Measurements from ENCODE around the gene DGKZ.

The DGKZ gene

DNA sequence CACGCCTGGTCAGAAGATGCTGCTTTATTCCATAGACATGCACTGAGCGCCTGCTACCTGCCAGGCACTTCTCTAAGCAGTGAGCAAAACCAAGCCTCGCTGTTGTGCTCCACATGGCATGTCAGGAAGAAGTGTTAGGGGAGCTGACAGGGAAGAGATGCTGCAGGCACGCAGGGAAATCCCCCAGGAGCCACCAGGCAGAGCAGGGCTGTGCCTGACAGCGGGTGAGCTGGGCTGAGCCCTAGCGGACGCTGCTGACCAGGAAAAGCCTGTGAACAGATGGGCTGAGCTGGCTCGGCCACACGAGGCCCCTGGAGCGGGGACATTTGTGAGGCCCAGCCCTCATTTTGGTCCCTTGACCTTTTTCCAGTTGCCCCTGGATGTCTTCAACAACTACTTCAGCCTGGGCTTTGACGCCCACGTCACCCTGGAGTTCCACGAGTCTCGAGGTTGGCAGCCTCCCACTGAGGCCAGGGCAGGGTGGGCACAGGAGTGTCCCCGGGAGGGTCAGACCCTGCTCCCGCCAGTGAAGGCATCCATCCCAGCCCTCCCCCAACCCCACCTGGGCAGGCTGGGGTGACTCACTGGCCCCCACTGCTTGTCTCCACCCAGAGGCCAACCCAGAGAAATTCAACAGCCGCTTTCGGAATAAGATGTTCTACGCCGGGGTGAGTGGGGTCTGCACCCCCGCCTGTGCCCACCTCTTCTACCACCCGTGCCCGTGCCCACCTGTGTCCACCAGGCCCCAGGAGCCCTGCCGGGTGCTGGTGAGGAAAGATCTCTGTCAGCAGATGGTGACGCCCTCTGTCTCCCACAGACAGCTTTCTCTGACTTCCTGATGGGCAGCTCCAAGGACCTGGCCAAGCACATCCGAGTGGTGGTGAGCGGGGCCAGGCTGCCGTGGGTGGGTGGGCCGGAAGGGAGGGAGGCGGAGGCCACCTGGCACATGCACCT lies 26.8 kb downstream of the DGKZ start:
- Histone ChIP-seq H3K4me3 (ENCODE audit: low read depth, low read length) (no peak overlapping the region), H3K4me2 (ENCODE audit: low read length) (no peak overlapping the region), H3K9me3 (ENCODE audit: control insufficient read depth, low read length) (no peaks in the 10 kb centered on the region), H3K4me1 (no peaks in the 10 kb centered on the region), H3K79me2 (no peaks in the 10 kb centered on the region), H2AFZ (no peak overlapping the region), H3K27me3 (ENCODE audit: control insufficient read depth, insufficient read depth, low read length) (no peaks in the 10 kb centered on the region), H3K9ac (no peak overlapping the region), H3K36me3 (ENCODE audit: control insufficient read depth, insufficient read depth, low read length) (no peaks in the 10 kb centered on the region), H3K27ac (no peak overlapping the region)
- TF ChIP-seq, protein P1, sequence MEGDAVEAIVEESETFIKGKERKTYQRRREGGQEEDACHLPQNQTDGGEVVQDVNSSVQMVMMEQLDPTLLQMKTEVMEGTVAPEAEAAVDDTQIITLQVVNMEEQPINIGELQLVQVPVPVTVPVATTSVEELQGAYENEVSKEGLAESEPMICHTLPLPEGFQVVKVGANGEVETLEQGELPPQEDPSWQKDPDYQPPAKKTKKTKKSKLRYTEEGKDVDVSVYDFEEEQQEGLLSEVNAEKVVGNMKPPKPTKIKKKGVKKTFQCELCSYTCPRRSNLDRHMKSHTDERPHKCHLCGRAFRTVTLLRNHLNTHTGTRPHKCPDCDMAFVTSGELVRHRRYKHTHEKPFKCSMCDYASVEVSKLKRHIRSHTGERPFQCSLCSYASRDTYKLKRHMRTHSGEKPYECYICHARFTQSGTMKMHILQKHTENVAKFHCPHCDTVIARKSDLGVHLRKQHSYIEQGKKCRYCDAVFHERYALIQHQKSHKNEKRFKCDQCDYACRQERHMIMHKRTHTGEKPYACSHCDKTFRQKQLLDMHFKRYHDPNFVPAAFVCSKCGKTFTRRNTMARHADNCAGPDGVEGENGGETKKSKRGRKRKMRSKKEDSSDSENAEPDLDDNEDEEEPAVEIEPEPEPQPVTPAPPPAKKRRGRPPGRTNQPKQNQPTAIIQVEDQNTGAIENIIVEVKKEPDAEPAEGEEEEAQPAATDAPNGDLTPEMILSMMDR (IDR thresholded peaks at IDR 0.05) = no peak

DNA sequence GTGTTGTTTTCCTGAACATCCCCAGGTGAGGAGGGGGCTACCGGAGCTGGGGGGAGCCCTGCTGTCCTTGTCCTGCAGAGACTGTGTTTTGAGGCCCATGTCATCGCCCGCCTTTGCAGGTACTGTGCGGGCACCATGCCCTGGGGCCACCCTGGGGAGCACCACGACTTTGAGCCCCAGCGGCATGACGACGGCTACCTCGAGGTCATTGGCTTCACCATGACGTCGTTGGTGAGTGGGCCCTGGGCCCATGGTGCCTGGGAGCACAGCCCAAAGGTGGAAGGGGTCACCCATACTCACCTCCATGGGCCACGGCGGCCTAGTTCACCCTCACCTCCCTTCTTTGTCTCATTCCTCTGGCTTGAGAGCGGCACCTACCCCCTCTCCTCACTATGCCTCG lies 27.6 kb downstream of the DGKZ start:
- Histone ChIP-seq H3K36me3 (ENCODE audit: control insufficient read depth, insufficient read depth, low read length) (no peaks in the 10 kb centered on the region), H3K9me3 (ENCODE audit: control insufficient read depth, low read length) (no peaks in the 10 kb centered on the region), H3K27me3 (ENCODE audit: control insufficient read depth, insufficient read depth, low read length) (no peaks in the 10 kb centered on the region)

GRCh38 chr11:46375392-46376101 lies 28.3 kb downstream of the DGKZ start:
- Histone ChIP-seq H3K27ac (no peak overlapping the region), H3K27me3 (ENCODE audit: control insufficient read depth, insufficient read depth, low read length) (no peaks in the 10 kb centered on the region), H3K4me3 (ENCODE audit: low read depth, low read length) (no peak overlapping the region), H3K9ac (no peak overlapping the region), H2AFZ (no peak overlapping the region), H3K9me3 (ENCODE audit: control insufficient read depth, low read length) (no peaks in the 10 kb centered on the region), H3K4me2 (ENCODE audit: low read length) (no peak overlapping the region), H3K79me2 (no peaks in the 10 kb centered on the region), H3K36me3 (ENCODE audit: control insufficient read depth, insufficient read depth, low read length) (no peaks in the 10 kb centered on the region), H3K4me1 (no peaks in the 10 kb centered on the region)
- TF ChIP-seq, protein P1 (IDR thresholded peaks at IDR 0.05) = no peak

More for the DNA sequence above, 27.6 kb downstream of the DGKZ start:
- TF ChIP-seq, protein P1 (IDR thresholded peaks at IDR 0.05) = no peak
- Histone ChIP-seq H3K79me2 (no peaks in the 10 kb centered on the region), H3K4me2 (ENCODE audit: low read length) (no peak overlapping the region), H3K4me3 (ENCODE audit: low read depth, low read length) (no peak overlapping the region), H3K9ac (no peak overlapping the region), H2AFZ (no peak overlapping the region), H3K4me1 (no peaks in the 10 kb centered on the region), H3K27ac (no peak overlapping the region)

GRCh38 chr11:46376258-46377050 lies 29.2 kb downstream of the DGKZ start:
- H3K4me1 ChIP-seq = no peaks in the 10 kb centered on the region
- no peaks in the 10 kb centered on the region for H3K9me3 ChIP-seq (ENCODE audit: control insufficient read depth, low read length)
- H3K27me3 ChIP-seq (ENCODE audit: control insufficient read depth, insufficient read depth, low read length) = no peaks in the 10 kb centered on the region
- no peaks in the 10 kb centered on the region for H3K36me3 ChIP-seq (ENCODE audit: control insufficient read depth, insufficient read depth, low read length)
- H2AFZ ChIP-seq = no peak overlapping the region
- no peaks in the 10 kb centered on the region for H3K79me2 ChIP-seq
- TF ChIP-seq, protein P1 (IDR thresholded peaks at IDR 0.05) = no peak
- H3K27ac ChIP-seq = no peak overlapping the region
- no peak overlapping the region for H3K9ac ChIP-seq
- H3K4me3 ChIP-seq (ENCODE audit: low read depth, low read length) = no peak overlapping the region
- no peak overlapping the region for H3K4me2 ChIP-seq (ENCODE audit: low read length)

All from parathyroid adenoma (tissue), 2 donors.